HEK293T (cell line): ENCODE data around the gene ECE2.

Source experiments
- NFRKB ChIP-seq: fragments of 450-650 bp; IDR thresholded peaks from 2 replicates; pipeline ENCODE4 v1.6.1; 2016; ENCODE audit warnings: mild to moderate bottlenecking, moderate library complexity
- SP1 ChIP-seq: fragments of 450-650 bp; IDR thresholded peaks from 2 replicates; pipeline ENCODE4 v1.6.1; 2017
- SUZ12 ChIP-seq: fragments of 450-650 bp; IDR thresholded peaks from 2 replicates; pipeline ENCODE4 v1.6.1; 2016; ENCODE audit warnings: mild to moderate bottlenecking
- TARDBP ChIP-seq: fragments of 450-650 bp; IDR thresholded peaks from 2 replicates; pipeline ENCODE4 v1.6.1; 2016

- no peak for TF ChIP-seq SP1
- no peak for TF ChIP-seq TARDBP
- no peak for TF ChIP-seq NFRKB
- TF ChIP-seq SUZ12: no peak
These were observed 18.5 kb upstream of the ECE2 start for GRCh38 chr3:184257083-184257915.
